HG02981 (cell line): ENCODE data around the gene TANC1.

ENCODE experiments used
- ATAC-seq: cut with Tn5 transposase; IDR thresholded peaks from one replicate; pipeline ENCODE4 v1.9.1; 2021; ENCODE audit warnings: mild to moderate bottlenecking, moderate library complexity; ENCODE audit not compliant: unreplicated experiment

The TANC1 gene

DNA sequence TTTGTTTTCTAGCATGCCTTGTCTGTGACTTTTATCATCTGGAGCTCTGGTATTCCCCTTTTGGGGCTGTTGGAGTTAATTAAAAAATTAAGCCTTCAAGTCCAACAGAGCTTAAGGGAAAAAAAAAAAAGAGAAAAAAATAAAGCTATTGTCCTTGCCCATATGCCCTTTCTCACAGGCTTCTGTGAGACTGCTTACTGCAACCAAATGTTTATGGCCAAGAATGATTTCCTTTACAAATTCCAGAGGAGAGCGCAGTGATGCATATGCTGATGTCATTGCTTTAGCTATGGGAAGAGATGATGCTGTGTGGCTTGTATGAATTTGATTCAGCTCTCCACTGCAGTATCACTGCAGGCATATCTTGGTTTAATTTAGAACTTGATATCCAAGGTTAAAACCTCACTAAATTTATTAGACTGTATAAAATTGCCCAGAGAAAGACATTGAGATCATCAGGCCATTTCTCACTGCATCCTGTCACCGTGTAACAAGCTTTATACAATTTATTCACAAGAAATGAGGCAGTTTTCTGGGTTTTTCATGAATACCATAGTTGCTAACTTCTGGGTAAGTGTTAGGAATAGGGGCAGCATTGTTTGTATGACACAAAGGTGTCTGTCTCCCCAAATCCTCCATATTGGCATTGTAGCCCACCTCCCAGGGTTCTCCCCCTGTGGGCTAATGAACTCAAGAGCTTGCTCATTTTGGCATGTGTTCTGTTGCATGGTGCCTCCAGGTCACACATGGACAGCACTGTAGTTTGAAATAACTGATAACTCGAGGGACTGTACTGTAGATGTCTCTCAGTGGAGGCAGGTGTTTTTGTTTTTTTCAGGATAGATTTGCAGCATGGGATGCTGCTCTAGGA lies 85.0 kb downstream of the TANC1 start:
- ATAC-seq = no peak

DNA sequence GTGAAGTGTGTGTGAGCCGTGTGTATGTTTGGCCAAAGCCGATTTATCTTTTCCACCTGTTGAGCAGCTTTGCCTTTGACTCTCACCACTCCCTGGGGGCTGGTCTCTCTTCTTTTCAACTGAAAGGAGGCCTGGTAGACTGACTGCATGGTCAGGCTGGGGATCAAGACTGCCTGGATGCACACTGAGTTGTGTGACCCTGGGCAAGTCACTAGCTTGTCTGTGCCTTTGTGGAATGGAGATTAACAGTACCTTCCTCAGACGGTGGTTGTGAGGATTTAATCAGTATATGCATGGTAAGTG lies 85.5 kb downstream of the TANC1 start:
- no peak for ATAC-seq

DNA sequence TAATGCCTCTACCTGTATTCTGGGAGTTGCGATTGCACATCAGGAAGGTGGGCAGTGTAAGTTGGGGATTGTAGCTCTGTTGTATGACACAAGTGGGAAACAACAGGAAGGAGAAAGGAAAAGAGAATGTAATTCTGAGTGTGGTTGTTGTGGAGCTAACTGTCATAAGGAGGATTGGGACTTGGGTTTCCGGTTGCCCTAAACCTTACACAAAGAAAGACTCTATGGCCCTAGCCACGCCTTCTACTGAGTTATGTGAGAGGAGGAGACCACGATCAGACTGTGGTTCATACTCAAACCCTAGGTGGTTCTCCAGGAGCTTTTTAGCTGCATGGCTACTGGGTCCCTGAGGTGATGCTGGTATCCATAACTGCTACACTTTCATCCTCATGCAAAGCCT lies 86.5 kb downstream of the TANC1 start:
- no peak for ATAC-seq

DNA sequence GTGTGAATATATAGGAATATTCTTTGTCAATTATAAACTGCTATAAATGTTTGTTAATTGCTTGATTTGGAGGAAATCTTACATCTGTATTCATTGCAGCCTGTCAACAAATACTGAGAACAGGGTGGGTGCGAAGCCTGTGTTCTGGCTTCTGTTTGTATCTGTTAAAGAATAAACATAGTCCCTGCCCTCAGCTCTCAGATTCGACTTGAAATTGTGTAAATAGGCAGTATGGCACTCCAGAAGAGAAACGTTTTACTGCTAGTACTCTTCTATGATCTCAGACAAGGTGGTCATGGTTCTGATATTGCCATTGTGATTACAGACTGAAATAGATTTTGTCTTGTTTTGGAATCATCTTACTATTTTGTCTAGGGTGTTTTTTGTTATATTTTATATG lies 92.1 kb downstream of the TANC1 start:
- ATAC-seq = no peak

DNA sequence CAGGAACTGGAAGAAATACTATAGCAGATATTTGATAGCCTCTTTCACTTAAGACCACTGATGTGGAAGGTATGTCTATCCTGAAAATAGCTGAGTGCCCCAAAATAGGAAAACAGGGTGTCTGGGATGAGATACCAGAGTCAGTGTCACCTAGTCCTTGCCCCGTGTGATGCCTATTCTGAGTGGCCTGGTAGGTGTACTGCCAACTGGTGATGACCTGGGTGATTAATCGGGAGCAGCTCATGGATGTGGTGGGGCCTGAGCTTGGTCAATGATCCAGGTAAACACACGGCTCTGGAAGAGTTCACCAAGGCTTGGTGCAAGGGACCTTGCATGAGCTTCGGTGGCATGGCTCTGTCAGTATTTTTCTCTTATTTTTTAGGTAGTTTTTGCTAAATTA lies 95.2 kb downstream of the TANC1 start:
- ATAC-seq = no peak

DNA sequence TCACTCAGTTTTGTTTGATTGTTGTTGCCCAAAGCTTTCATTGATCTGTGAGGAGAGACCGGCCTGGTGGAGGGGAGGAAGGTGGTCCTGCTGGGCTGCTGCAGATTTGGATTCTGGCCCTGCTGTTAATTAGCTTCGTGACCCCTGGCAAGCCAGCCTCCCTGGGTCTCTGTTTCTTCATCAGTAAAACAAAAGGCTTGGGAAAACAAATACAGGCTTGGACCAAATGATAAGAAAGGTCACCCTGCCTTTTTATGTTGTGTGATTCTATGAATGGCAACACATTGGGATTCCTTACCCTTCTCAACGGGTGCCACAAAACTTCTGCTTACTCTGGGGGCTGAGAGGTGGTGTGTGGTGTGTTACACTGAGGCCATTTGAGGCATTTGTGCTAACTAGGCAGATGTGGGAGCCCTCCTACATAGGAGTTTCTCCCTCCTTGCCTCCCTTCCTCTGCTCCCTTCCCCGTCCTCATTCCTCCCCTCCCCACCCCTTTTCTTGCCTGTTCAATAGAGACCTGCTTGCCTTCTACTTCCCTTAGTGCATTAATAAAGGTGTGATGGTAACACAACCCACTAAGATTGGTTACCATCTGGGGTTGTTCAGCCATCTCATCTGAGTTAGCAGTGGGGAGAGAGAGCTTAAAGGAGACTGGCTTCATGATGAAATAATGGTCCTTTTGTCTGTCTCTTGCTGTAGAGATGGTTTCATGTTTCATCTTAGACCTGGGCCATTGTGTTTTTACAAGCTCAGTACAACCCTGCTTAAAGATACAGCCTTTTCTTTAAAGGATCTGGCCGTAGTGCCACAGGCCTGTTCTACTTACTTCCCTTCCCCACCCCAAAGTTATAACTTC lies 96.2 kb downstream of the TANC1 start:
- no peak for ATAC-seq

DNA sequence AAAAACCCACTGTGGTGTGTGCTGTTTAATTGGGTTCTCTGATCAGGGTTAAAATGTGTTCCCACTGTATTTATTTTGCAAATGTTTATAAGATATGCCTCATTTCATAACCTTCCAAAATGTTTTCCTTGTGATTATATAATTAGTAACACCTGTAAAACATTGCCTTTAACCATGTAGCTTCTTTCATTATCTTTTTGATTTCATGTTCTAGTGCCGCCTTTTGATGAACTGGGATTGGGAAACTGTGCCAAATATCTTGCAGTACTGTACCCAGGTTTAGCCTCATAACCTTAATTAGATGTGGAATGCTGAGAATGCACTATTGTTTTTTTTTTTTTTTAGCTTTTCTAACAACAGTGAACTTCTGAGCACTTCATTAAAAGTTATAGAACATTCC lies 96.9 kb downstream of the TANC1 start:
- ATAC-seq = no peak

DNA sequence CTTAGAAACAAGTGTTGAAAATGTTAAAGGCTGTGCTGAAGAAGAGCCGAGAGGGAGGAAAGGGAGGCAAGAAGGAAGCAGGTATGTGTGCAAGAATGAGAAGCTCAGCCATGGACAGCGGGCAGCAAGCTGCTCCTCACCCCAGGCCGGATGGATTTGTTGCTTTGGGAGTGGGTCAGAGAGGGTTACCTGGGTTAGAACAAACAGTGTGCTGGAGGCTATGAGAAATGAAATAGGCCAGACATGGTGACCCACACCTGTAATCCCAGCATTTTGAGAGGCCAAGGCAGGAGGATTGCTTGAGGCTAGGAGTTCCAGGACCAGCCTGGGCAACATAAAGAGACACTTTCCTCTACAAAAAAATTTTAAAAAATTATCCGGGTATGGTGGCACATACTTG lies 97.5 kb downstream of the TANC1 start:
- no peak for ATAC-seq

DNA sequence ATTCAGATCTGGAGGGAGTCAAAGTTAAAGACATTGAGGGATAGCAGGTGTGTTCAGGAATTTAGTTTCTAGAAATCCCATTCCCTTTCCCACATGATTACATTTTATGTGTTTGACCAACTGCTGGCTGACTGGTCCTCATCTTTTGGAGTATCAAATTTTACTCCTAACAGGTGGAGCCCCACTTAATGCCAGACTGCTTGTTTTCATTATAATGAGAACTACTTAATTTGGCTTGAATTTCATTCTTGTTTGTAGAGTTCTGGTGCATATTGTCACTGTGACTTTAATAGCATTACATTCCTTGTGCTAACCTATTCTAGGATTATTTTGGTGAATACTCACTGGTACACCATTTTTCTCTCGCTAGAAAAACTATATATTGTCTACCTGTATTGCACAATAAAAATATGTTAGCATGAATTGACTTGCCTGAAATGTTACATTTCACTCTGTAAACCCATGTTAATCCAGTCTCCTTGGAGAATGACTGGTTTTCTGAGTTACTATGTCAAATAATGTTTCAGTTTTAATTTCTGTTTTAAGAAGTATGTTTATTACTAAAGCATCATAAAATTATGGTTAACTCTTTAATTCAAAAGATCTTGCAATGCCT lies 98.2 kb downstream of the TANC1 start:
- ATAC-seq = no peak

DNA sequence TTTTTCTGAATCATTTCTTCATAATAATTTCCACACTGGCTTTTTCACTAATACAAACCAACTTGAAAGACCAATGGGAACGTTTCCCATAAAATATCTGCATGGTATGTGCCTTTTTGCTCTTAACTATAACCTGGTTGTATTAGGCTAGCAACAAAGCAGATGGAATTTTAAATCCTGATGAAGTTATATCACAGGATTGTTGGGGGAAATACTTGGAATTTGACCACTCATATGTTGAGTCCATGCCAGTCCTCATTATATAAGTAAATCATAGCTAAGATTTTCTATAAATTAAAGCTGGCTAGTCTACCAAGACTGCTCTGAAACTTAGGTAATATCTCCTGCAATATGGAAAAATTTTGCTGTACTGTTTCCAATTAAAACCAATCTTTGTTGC lies 99.5 kb downstream of the TANC1 start:
- no peak for ATAC-seq

DNA sequence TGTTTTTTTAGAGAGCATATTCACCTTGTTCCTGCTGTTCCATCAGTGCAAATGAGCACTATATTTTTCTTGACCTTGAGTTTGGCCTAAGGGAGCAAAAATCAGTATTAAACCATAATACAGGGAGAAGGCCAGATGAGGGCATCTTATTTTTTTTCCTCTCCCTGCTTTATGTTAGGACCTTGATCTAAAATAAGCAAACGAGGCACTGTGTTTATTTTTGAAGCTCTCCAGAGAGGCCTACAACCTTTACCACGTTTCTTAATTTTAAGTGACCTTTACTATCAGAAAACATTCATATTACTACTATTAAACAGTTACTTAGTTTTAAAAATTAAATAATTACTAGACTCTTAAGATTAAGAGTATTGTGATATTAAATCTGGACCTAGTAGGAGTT lies 100.8 kb downstream of the TANC1 start:
- ATAC-seq = no peak

DNA sequence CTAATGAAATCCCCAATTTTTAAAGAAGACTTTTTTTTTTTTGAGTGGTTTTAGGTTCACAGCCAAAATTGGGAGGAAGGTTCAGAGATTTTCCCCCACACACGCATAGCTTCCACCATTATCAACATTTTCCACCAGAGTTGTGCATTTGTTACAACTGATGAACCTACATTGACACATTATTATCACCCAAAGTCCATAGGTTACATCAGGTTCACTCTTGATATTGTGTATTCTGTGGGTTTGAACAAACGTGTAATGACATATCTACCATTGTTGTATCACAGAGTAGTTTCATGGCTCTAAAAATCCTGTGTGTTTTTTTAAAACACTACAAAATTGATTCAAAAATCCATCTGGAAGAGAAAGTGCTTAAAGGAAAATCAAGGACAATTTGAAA lies 101.8 kb downstream of the TANC1 start:
- ATAC-seq = no peak

DNA sequence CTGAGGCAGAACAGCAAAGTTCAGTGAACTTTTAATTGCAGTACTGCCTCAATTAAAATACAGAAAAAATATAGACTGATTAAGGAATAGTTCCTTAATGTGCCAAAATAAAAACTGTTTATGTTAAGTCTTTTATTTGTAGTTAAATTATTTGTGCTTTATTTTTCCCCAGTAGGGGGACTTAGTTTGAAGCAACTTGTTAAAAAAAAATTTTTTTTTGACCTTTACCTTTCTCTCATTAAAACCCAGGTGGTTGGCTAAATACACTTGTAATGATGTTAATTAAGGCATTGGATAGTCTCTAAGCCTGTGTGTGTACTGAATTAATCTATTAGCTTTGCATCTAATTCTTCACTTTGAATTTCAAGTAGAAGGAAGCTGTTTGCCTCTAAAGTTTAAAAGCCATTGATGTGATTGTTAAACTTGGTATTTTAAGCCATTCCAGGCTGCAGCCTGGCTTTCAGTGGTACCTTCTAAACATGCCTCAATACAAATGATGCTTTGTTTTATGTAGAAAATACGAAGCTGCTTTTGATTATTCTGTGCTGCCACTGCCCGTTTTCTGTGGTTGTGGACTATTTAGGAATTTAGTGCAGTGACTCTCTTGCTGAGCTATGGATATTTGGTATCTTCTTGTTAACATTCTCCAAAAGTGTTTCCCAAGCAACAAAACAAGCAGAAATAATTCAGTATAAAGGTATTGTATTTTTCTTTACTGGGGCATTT lies 102.9 kb downstream of the TANC1 start:
- ATAC-seq = no peak

DNA sequence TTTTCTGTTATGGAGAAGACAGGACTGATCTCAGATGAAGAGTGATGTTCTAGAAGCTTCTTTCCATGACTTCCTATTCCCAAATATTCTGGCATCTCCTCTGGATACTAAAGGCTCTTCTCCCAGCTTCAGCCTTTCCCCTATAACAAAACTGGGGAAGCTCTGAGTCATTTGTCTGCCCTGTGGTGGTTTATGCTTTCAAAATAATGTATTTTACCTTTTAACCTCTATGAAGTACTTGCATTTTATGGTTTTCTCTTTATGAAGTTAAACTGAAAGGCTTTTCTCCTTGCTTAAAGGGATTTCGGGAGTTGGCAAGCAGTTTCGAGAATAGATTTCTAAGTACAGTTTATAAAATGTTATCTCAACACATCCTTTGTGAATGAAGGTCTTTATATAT lies 104.4 kb downstream of the TANC1 start:
- ATAC-seq = no peak

DNA sequence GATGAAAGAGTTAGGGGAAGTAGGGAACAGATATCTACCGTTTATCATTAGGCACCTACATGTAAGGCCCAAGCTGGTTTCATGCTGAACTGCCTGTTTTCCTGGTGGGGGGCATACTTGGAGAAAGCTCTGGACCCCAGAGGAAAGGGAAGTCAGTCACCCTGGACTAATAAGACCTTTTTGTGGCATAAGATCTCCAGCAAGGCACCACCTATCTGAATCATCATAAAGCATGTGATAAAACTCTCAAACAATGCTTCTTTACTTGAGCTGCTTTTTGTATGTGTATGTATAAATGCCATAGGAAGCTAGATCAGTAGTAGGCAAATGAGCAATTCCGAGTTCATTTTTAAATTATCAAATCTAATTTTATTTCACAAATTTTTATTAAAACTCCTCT lies 104.8 kb downstream of the TANC1 start:
- ATAC-seq = no peak

DNA sequence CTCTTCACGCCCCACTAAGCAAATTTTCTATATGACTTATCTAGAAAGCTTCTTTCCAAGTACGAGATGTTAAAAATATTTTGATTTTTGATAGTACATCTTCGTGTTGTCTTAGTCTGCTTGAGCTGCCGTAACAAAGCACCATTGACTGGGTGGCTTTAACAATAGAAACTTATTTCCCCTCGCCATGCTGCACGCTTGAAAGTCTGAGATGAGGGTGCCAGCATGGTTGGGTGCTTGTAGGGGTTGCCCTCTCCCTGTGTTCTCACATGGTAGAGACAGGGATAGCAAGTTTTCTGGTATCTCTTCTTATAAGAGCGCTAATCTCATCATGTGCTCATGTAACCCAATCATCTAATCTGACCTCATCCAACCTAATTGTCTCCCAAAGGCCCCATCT lies 106.2 kb downstream of the TANC1 start:
- no peak for ATAC-seq

DNA sequence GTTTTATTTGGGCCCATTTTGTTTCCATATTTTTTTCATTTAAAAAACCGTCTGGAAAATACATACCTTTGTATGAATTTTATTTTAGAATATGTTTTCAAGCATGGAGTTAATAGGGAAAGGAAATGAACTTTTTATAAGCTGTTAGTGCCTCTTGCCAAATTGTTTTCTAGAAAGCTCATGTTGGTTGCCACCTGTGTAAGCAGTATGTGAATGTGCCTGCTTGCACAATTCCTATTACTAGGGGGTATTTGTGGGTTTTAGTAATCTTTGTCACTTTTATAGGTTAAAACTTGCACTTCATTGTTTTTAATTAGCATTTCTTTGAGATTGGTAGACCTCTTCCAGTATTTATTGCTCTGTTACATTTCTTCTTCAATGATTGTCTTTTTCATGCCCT lies 107.3 kb downstream of the TANC1 start:
- ATAC-seq = no peak

DNA sequence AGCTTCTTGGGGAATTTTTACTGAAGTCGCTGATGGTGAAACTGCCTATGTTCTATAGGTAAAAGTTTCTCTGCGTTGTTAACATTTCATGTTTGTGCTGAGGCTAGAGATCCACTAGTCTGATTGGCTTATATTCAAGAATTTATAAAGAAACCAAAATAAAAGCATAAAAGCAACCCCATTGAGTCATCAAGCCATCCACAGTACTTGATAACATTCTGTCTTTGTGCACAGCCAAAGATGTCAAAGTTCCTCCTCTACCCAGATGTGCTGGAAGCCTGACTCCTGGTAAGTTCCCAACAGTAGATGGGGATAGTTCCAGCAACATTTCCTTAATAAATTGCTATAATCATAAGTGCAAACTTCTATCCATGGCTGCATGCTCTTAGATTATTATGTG lies 107.8 kb downstream of the TANC1 start:
- ATAC-seq = no peak

DNA sequence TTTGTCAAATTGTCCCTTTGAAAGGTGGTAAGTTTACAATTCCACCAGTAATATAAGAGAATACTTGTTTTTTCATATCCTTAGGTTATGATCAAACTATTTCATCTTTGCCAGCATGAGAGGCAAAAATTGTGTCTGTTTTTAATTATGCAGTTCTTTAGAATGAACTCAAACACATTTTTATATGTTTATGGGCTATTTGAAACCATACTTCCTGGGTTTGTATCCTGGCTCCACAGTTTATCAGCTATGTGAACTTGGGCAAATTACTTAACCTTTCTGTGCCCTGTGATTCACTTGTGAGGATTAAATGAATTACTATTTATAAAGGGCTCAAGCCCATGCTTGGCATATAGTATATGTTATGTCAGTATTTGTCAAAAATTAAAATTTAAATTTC lies 109.4 kb downstream of the TANC1 start:
- no peak for ATAC-seq

DNA sequence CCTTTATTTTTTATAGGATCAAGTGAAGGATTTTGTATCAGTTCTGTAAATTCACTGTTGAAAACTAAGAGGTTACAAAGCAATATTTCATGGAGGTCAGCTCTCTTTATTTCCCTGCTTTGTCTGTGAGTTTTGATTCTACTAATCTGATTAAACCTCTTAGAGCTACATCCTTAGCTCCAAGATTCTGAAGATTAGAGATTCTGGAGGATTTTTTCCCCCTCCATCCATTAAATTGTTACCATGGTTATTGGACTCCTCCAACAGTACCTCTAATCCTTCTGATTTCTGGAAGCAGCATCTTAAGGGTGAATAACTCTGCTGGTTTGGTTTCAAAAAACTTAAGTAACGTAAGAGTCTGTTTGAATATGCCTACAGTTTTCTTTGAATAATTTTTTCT lies 110.0 kb downstream of the TANC1 start:
- ATAC-seq = no peak

DNA sequence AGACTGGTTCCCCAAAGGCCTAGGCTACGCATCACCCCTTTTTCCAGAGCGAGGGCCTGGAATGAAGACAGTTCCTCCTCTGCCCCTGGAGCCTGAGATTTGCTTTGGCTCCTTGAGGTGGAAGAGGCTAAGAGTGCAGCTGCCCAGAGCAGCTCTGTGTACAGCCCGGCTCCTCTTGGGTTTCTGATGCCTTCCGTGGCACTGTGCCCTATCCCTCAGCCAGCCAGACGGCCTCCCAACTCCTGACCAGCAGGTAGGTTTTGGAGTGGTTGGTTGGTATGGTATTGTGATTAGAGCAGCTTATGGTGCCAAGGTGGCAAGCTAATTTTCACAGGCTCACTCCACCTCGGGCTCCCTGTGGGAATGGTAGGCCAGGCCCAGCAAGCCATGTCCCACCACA lies 112.2 kb downstream of the TANC1 start:
- no peak for ATAC-seq
